Stimulated activated CD8-positive, alpha-beta memory T cell treated with anti-CD3 and anti-CD28 coated beads, Interleukin-15, amount 100 ng/mL, for 48 hours (primary cell): Measurements from ENCODE around the gene ARSA.
A peak's percentile ranks its signal among the peaks of the same experiment; 100 is the strongest.
"Not testable (repeated sequence)": the region's sequence is repeated elsewhere in the genome, so short reads cannot be mapped to it uniquely, and the experiment has no call there.

Source experiments
- DNase-seq, 2 donors: peaks; one replicate each; pipeline ENCODE4 v3.0.0-alpha.2; 2020; ENCODE audit warnings: low read depth in 2 of 2

Gene ARSA

GRCh38 chr22:50627642-50628542 is at the start of gene ARSA:
Gene ARSA (minus strand): TSS chr22:50628152. CDS start chr22:50627779, 373 bp downstream.
- peak; percentile 58 to 64 for DNase-seq

GRCh38 chr22:50676661-50677492 is 48.9 kb upstream of the ARSA start:
- no peak for DNase-seq

GRCh38 chr22:50676180-50676636 is 48.3 kb upstream of the ARSA start:
- DNase-seq = no peak

- DNase-seq = no peak
These were observed 47.7 kb upstream of the ARSA start for GRCh38 chr22:50675553-50676179.

- no peak for DNase-seq
These were observed 46.9 kb upstream of the ARSA start for GRCh38 chr22:50674606-50675552.

GRCh38 chr22:50674130-50674500 is 46.2 kb upstream of the ARSA start:
- DNase-seq = no peak

GRCh38 chr22:50673231-50674129 is 45.5 kb upstream of the ARSA start:
- DNase-seq = no peak

GRCh38 chr22:50672471-50673230 is 44.7 kb upstream of the ARSA start, which contains the start of gene SHANK3:
Gene SHANK3 (plus strand): TSS chr22:50672823.
- DNase-seq = no peak

- no peak for DNase-seq
These were observed 44.1 kb upstream of the ARSA start for GRCh38 chr22:50672041-50672440.

- DNase-seq = no peak
These were observed 43.7 kb upstream of the ARSA start for GRCh38 chr22:50671641-50672040.

GRCh38 chr22:50670914-50671538 is 43.1 kb upstream of the ARSA start:
- no peak for DNase-seq

- DNase-seq = no peak
These were observed 42.6 kb upstream of the ARSA start for GRCh38 chr22:50670513-50670912.

GRCh38 chr22:50665738-50666137 is 37.8 kb upstream of the ARSA start:
- DNase-seq = no peak

GRCh38 chr22:50665212-50665611 is 37.3 kb upstream of the ARSA start:
- DNase-seq = no peak

GRCh38 chr22:50660306-50660705 is 32.4 kb upstream of the ARSA start:
- DNase-seq = no peak

GRCh38 chr22:50659711-50660110 is 31.8 kb upstream of the ARSA start:
- DNase-seq = not testable (repeated sequence)

GRCh38 chr22:50657925-50658324 is 30.0 kb upstream of the ARSA start:
- no peak for DNase-seq
